ENCODE results near the gene SP140L.
"Not testable (repeated sequence)": the region's sequence is repeated elsewhere in the genome, so short reads cannot be mapped to it uniquely, and the experiment has no call there.

SP140L gene

DNA sequence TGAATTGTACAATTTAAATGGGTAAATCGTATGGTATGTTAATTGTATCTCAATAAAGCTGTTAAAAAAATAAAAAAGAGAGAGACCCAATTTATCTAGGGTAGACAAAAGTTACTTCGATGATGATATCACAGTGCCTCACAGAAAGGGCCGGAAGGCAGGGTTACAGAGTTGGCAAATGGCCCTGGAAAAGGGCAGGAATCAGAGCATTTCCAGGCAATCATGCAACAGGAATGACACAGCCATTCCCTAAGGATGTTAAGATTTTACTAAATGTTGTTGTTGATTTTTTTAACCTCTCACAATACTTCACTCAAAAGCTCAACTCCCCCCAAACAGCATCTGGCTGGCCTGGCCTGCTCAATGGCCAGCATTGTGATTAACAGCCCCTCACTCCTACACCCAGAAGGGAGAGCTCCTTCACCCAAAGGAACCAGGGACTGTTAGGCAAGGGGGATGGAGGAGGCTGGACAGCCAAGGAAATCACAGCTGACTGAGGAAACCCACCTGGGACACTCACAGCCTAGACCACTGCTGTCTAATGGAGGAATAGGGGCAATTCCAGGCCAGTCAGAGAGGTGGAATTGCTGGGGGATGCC, 81.3 kb downstream of the SP140L start:
- no peak overlapping the region for H3K27ac ChIP-seq
- no peak overlapping the region for H3K4me3 ChIP-seq (ENCODE audit: low read depth, low read length)
- no peaks in the 10 kb centered on the region for H3K9me3 ChIP-seq (ENCODE audit: severe bottlenecking)
- no peak for DNase-seq
- TF ChIP-seq, protein P1, sequence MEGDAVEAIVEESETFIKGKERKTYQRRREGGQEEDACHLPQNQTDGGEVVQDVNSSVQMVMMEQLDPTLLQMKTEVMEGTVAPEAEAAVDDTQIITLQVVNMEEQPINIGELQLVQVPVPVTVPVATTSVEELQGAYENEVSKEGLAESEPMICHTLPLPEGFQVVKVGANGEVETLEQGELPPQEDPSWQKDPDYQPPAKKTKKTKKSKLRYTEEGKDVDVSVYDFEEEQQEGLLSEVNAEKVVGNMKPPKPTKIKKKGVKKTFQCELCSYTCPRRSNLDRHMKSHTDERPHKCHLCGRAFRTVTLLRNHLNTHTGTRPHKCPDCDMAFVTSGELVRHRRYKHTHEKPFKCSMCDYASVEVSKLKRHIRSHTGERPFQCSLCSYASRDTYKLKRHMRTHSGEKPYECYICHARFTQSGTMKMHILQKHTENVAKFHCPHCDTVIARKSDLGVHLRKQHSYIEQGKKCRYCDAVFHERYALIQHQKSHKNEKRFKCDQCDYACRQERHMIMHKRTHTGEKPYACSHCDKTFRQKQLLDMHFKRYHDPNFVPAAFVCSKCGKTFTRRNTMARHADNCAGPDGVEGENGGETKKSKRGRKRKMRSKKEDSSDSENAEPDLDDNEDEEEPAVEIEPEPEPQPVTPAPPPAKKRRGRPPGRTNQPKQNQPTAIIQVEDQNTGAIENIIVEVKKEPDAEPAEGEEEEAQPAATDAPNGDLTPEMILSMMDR (IDR thresholded peaks at IDR 0.05; ENCODE audit: low read depth, low read length): no peak
- H3K36me3 ChIP-seq: no peaks in the 10 kb centered on the region
- peaks cover 73% of the 10 kb centered on the region for H3K27me3 ChIP-seq (ENCODE audit: insufficient read depth, low read depth, severe bottlenecking)

DNA sequence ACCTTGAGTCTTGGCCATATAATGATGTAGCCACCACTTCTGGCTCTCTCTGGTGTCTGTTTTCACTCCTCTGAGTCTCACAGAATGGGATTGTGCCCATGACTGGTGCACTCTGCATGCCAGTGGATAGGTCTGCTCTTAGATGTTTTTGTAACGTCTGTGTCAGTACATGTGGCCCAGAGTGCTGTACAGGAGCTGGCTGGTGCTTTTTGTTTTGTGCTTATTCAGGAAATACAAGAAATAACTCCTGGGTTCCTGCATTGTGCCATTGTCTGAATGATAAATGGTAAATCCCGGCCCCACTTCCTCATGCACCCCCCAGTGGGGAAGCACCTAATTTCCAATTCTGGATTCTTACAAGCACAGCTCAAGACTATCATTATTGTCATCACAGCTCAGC, 82.3 kb downstream of the SP140L start:
- H3K36me3 ChIP-seq; DNase-seq; H3K9me3 ChIP-seq (ENCODE audit: severe bottlenecking): not testable (repeated sequence)

DNA sequence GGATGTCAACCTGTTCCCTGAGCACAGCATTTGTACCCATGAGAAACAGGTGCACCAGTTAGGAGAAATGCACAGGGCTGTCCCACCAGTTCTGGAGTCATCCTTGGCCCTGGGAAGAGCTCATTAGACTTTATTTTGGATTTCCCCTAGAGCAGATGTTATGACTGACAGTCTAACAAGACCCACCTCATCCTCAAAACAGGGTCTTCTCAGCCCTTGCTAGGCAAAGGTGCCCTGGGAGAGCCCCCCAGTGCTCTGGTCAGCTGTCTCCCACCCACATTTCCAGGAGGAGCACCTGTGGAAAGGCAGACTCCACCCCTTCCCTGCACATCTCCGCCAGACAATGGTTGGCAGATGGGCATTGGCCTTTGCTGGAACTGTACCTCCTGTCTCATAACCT, 83.3 kb downstream of the SP140L start:
- Histone ChIP-seq H3K9me3 (ENCODE audit: severe bottlenecking) (no peaks in the 10 kb centered on the region), H3K27ac (no peak overlapping the region), H3K4me3 (ENCODE audit: low read depth, low read length) (no peak overlapping the region), H3K36me3 (no peaks in the 10 kb centered on the region), H3K27me3 (ENCODE audit: insufficient read depth, low read depth, severe bottlenecking) (peaks cover 75% of the 10 kb centered on the region)
- no peak for DNase-seq
- TF ChIP-seq, protein P1 (IDR thresholded peaks at IDR 0.05; ENCODE audit: low read depth, low read length): no peak

More for the DNA sequence above, 82.3 kb downstream of the SP140L start:
- H3K27me3 ChIP-seq (ENCODE audit: insufficient read depth, low read depth, severe bottlenecking): peaks cover 76% of the 10 kb centered on the region
- H3K27ac ChIP-seq; H3K4me3 ChIP-seq (ENCODE audit: low read depth, low read length): not testable (repeated sequence)

DNA sequence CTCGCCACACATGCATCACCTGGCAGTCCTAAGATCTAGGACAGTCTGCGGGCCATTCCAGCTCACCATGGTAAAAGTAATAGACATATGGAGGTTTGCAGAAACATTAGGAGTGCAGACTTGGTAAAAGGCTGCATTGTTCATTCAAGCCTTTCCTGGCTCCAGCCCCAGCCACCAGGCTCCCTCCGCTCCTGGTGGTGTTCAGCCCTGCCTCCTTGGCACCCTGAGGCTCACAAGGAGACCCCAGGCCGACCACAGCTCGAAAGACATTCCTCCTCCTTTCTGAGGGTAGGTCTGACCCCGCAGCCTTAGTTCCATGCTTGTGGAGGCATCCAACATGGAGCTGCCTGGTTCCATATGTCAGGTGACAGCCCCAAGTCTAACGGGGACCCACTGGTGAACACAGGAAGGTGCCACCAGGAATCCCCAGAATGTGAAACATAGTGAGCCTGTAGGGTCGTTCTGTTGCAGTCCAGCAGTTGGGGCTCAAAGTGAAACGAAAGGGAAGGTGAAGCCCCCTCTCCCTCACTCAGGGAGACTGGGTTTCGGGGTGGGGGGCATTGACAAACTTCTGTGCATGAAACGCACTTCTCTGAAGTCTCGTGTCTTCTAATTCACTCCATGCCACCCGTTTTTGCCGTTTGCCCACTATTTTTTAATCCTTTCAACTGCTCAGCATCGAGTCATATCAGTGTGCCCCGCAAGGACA, 84.0 kb downstream of the SP140L start:
- DNase-seq: no peak
- H3K9me3 ChIP-seq (ENCODE audit: severe bottlenecking): no peaks in the 10 kb centered on the region
- H3K27me3 ChIP-seq (ENCODE audit: insufficient read depth, low read depth, severe bottlenecking): peaks cover 70% of the 10 kb centered on the region
- H3K36me3 ChIP-seq: no peaks in the 10 kb centered on the region
- H3K27ac ChIP-seq: no peak overlapping the region
- TF ChIP-seq, protein P1 (IDR thresholded peaks at IDR 0.05; ENCODE audit: low read depth, low read length): no peak
- peak overlapping the region; percentile 35 for H3K4me3 ChIP-seq (ENCODE audit: low read depth, low read length)

DNA sequence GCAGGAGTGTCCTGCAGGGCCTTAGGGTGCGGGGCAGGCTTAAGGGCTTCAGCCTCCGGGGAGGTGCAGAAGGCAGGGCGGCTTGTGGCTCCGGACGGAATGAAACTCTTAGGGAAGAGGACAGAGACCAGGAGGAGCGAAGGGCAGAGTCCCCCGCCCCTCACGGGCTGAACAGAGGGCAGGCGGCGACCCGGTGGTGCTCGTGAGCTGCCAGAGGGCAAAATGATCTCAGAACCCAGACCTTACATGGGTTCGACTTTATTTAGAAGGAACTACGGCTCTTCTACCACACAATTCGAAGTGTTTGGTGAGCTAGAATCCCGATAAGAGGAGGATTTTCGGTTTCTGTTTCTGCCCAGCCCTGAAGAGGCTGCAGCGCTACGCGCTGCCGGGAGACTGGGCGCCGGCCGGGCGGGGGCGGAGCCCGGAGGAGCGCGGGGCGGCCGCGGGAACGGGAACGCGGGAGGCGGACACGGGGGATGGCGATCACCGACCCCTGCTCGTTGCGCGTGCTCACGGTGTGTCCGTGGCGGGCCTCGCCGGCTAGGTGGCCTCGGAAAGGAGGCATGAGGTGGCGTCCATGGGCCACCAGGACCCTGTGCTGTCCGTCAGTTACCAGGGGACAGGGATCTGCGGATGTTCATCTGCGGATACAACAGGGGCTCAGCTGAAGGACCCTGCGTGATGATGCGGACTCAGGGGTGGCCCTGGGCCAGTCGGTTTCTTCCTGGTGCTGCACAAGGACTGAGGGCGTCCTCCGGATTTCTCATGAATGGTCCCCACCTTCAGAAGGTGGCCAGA, 84.8 kb downstream of the SP140L start:
- TF ChIP-seq, protein P1 (IDR thresholded peaks at IDR 0.05; ENCODE audit: low read depth, low read length): no peak
- H3K27me3 ChIP-seq (ENCODE audit: insufficient read depth, low read depth, severe bottlenecking): peaks cover 73% of the 10 kb centered on the region
- DNase-seq: peak; percentile 15

DNA sequence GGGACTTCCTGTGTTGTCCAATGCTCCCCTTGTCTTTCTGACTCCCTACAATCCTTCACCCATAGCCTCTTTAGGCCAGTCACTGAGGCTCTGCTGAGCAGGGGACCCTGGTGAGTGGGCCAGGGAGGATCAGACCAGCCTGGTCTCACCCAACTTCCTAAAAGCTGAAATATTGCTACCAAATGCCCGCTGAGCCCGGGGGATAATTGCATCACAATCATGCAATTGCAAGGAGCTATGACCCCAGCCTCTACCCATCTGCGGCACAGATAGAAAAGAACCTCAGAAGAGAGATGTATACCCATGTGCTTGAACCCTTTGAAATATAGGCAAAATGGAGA, 85.3 kb downstream of the SP140L start:
- H3K27ac ChIP-seq: no peak overlapping the region
- no peaks in the 10 kb centered on the region for H3K9me3 ChIP-seq (ENCODE audit: severe bottlenecking)
- H3K4me3 ChIP-seq (ENCODE audit: low read depth, low read length): no peak overlapping the region
- H3K36me3 ChIP-seq: no peaks in the 10 kb centered on the region
- TF ChIP-seq, protein P1 (IDR thresholded peaks at IDR 0.05; ENCODE audit: low read depth, low read length): no peak
- no peak for DNase-seq
- H3K27me3 ChIP-seq (ENCODE audit: insufficient read depth, low read depth, severe bottlenecking): peaks cover 76% of the 10 kb centered on the region

More for the DNA sequence above, 84.8 kb downstream of the SP140L start:
- no peak overlapping the region for H3K27ac ChIP-seq
- no peaks in the 10 kb centered on the region for H3K36me3 ChIP-seq
- peak overlapping the region; percentile 35 for H3K4me3 ChIP-seq (ENCODE audit: low read depth, low read length)
- H3K9me3 ChIP-seq (ENCODE audit: severe bottlenecking): no peaks in the 10 kb centered on the region
